Measurements from ENCODE around the gene ADGRD2. TPM values are rescaled to one million over a fixed set of nuclear protein-coding genes. Genes with fewer than 3 reads are reported as not detected.

Gene ADGRD2
- total RNA-seq, 1 donor from 2014 or later = 0.78 TPM

GRCh38 chr9:124506931-124507879, 57.0 kb downstream of the ADGRD2 start, which contains the start of gene NR5A1:
Gene NR5A1 (minus strand): TSS chr9:124507399. CDS start chr9:124503395, 4,004 bp downstream.
- peaks cover 42% of the 10 kb centered on the region for H3K27me3 Mint-ChIP-seq (ENCODE audit: low read depth)
- H3K27ac Mint-ChIP-seq = no peak within 1 kb of the TSS
- H3K9me3 Mint-ChIP-seq = no peaks in the 10 kb centered on the region
- H3K4me3 Mint-ChIP-seq = no peak within 1 kb of the TSS
- no peak for TF ChIP-seq CTCF (IDR thresholded peaks at IDR 0.05; ENCODE audit: unreplicated experiment)
- peaks cover 12% of the 10 kb centered on the region for H3K4me1 Mint-ChIP-seq
- no peak for DNase-seq (ENCODE audit: low spot score in 2 of 2, unreplicated experiment in 2 of 2)
- no peaks in the 10 kb centered on the region for H3K36me3 Mint-ChIP-seq

- no peak for DNase-seq (ENCODE audit: low spot score in 2 of 2, unreplicated experiment in 2 of 2)
- Mint-ChIP-seq H3K9me3 (no peaks in the 10 kb centered on the region), H3K4me3 (no peak overlapping the region), H3K4me1 (peaks cover 16% of the 10 kb centered on the region), H3K36me3 (no peaks in the 10 kb centered on the region), H3K27ac (no peak overlapping the region), H3K27me3 (ENCODE audit: low read depth) (peaks cover 34% of the 10 kb centered on the region)
- no peak for TF ChIP-seq CTCF (IDR thresholded peaks at IDR 0.05; ENCODE audit: unreplicated experiment)
These were observed 57.7 kb downstream of the ADGRD2 start for GRCh38 chr9:124507880-124508423.

GRCh38 chr9:124510650-124511425, 60.6 kb downstream of the ADGRD2 start:
- Mint-ChIP-seq H3K4me1 (peaks cover 22% of the 10 kb centered on the region), H3K36me3 (no peaks in the 10 kb centered on the region), H3K9me3 (no peaks in the 10 kb centered on the region), H3K4me3 (no peak overlapping the region), H3K27me3 (ENCODE audit: low read depth) (peaks cover 15% of the 10 kb centered on the region), H3K27ac (no peak overlapping the region)
- no peak for TF ChIP-seq CTCF (IDR thresholded peaks at IDR 0.05; ENCODE audit: unreplicated experiment)
- DNase-seq (ENCODE audit: low spot score in 2 of 2, unreplicated experiment in 2 of 2) = no peak

GRCh38 chr9:124511426-124511840, 61.2 kb downstream of the ADGRD2 start:
- H3K27ac Mint-ChIP-seq = peak overlapping the region; percentile 55
- TF ChIP-seq CTCF (IDR thresholded peaks at IDR 0.05; ENCODE audit: unreplicated experiment) = no peak
- DNase-seq (ENCODE audit: low spot score in 2 of 2, unreplicated experiment in 2 of 2) = no peak
- no peak overlapping the region for H3K4me3 Mint-ChIP-seq
- H3K27me3 Mint-ChIP-seq (ENCODE audit: low read depth) = peaks cover 9% of the 10 kb centered on the region
- no peaks in the 10 kb centered on the region for H3K9me3 Mint-ChIP-seq
- peaks cover 24% of the 10 kb centered on the region for H3K4me1 Mint-ChIP-seq
- H3K36me3 Mint-ChIP-seq = no peaks in the 10 kb centered on the region

- Mint-ChIP-seq H3K9me3 (no peaks in the 10 kb centered on the region), H3K4me1 (peaks cover 24% of the 10 kb centered on the region), H3K27ac (peak overlapping the region; percentile 55), H3K4me3 (no peak overlapping the region), H3K36me3 (no peaks in the 10 kb centered on the region), H3K27me3 (ENCODE audit: low read depth) (peaks cover 4% of the 10 kb centered on the region)
- no peak for TF ChIP-seq CTCF (IDR thresholded peaks at IDR 0.05; ENCODE audit: unreplicated experiment)
- no peak for DNase-seq (ENCODE audit: low spot score in 2 of 2, unreplicated experiment in 2 of 2)
These were observed 61.9 kb downstream of the ADGRD2 start for GRCh38 chr9:124511891-124512805.

Measured in mesothelial cell of epicardium (in vitro differentiated cells).